ENCODE measurements around the gene CNKSR1.

The CNKSR1 gene

GRCh38 chr1:26154750-26155149 is 22.5 kb upstream of the CNKSR1 start:
- Histone ChIP-seq H3K4me2 (ENCODE audit: low read depth, low read length) (no peak overlapping the region), H3K9me3 (replicated peaks; ENCODE audit: insufficient read depth, low read length) (no peaks in the 10 kb centered on the region), H2AFZ (ENCODE audit: low read length) (no peak overlapping the region), H3K9me2 (replicated peaks; ENCODE audit: insufficient read depth, low read length) (no peaks in the 10 kb centered on the region), H3K27ac (ENCODE audit: low read length) (no peak overlapping the region), H3F3A (ENCODE audit: insufficient read depth, low read length) (no peaks in the 10 kb centered on the region), H3K79me2 (ENCODE audit: low read length) (no peaks in the 10 kb centered on the region), H4K20me1 (ENCODE audit: insufficient read depth, low read length) (no peaks in the 10 kb centered on the region), H3K4me1 (ENCODE audit: low read length) (no peaks in the 10 kb centered on the region), H3K9ac (ENCODE audit: low read length) (no peak overlapping the region), H3K27me3 (replicated peaks; ENCODE audit: insufficient read depth, low read length) (no peaks in the 10 kb centered on the region; the same call in 1 of the 2 replicates), H3K36me3 (replicated peaks; ENCODE audit: insufficient read depth, low read length) (no peaks in the 10 kb centered on the region), H3K4me3 (ENCODE audit: low read length) (no peak overlapping the region)
- TF ChIP-seq CTCF (IDR thresholded peaks at IDR 0.05; ENCODE audit: low read length) (no peak), EZH2 (optimal IDR thresholded peaks at IDR 0.05; ENCODE audit: low read depth, low read length) (no peak), EZH2phosphoT487 (IDR thresholded peaks at IDR 0.05; ENCODE audit: low read length) (no peak)
- no peak for DNase-seq

DNA sequence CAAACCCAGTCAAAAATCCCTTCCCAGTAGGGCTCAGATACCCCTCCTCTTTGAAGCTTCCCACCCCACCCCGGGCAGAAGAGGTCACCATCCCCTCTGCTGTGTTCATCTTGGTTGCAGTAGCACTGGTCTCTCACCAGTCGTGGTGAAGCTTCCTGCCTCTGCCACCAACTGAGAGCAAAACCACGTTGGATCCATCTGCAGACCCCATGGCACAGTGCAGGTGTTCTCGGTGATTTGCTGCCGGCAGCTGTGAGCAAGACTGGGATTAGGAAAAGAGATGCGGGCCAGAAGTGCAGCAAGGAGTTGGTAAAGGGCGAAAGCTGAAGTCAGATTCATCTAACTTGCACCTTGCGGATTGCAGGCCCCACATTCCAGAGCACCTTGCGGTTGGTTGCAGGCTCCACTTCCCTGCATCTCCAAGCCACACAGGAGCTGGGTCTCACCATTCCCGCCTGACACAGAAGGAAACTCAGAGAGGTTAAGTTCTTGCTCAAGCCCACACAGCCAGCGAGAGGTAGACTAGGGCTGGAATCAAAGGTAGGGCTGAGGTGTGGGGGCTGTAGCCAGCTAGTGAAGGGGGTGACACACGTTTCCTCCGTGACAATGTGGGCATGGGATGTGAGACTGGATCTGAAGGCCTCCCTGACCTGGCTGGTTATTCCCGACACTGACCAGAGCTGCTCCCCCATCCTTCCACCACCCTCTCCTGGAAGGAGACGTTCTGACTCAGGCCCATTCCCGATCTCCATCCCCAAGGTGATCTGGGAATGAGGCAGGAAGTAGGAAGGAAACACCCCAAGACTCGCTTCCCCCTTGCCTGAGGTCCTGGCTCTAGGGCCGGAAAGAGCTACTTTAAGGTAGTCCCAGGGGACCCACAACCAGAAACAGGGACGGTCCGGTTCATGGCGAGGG is 21.7 kb upstream of the CNKSR1 start:
- no peak overlapping the region for H3K9ac ChIP-seq (ENCODE audit: low read length)
- no peaks in the 10 kb centered on the region for H3K9me2 ChIP-seq (replicated peaks; ENCODE audit: insufficient read depth, low read length)
- H3K27ac ChIP-seq (ENCODE audit: low read length), result no peak overlapping the region
- H3K27me3 ChIP-seq (replicated peaks; ENCODE audit: insufficient read depth, low read length), result no peaks in the 10 kb centered on the region; the same call in 1 of the 2 replicates
- H3K9me3 ChIP-seq (replicated peaks; ENCODE audit: insufficient read depth, low read length), result no peaks in the 10 kb centered on the region
- DNase-seq, result no peak
- H3K36me3 ChIP-seq (replicated peaks; ENCODE audit: insufficient read depth, low read length), result no peaks in the 10 kb centered on the region
- H2AFZ ChIP-seq (ENCODE audit: low read length), result no peak overlapping the region
- H3K4me3 ChIP-seq (ENCODE audit: low read length), result no peak overlapping the region
- H3K4me2 ChIP-seq (ENCODE audit: low read depth, low read length), result no peak overlapping the region
- no peaks in the 10 kb centered on the region for H3K79me2 ChIP-seq (ENCODE audit: low read length)
- no peaks in the 10 kb centered on the region for H3F3A ChIP-seq (ENCODE audit: insufficient read depth, low read length)
- no peaks in the 10 kb centered on the region for H4K20me1 ChIP-seq (ENCODE audit: insufficient read depth, low read length)
- H3K4me1 ChIP-seq (ENCODE audit: low read length), result no peaks in the 10 kb centered on the region
- TF ChIP-seq EZH2 (optimal IDR thresholded peaks at IDR 0.05; ENCODE audit: low read depth, low read length) (no peak), CTCF (IDR thresholded peaks at IDR 0.05; ENCODE audit: low read length) (no peak), EZH2phosphoT487 (IDR thresholded peaks at IDR 0.05; ENCODE audit: low read length) (no peak)

DNA sequence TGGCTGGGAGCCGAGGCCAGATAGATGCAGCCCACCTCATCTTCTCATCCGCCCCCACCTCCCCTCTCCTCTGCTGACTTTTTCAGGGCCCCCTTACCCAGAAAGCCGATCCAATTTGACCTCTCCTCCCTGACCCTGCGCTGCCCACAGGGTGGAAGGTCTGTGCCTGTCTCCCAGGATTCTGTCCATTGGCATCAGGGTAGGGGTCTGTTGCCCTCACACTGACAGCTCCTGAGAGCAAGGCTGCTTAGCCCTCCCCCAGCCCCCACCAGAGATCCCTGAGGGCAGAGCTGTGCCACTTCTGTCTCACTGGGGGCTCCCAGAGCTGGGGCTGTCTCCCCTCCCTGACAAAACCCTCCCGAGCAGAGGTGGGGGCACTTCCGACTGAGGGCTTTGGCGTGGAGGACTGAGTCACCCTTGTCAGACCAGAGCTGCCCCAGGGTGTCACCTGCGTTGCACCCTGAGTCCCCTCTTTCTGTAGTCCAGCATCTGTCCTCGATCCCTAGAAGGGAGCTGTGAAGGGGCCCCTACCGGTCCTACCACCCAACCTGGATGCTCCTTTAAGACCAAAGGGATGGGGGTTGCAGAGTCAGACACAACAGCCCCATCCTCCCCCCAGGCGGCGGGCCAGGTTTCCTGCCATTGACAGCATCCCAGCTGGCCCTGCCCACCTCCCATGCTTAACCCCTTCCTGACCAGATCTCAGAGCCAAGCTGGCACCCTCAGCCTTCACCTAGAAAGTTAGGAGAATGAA is 20.8 kb upstream of the CNKSR1 start:
- H3K9me3 ChIP-seq (replicated peaks; ENCODE audit: insufficient read depth, low read length), result no peaks in the 10 kb centered on the region
- no peaks in the 10 kb centered on the region for H3K36me3 ChIP-seq (replicated peaks; ENCODE audit: insufficient read depth, low read length)
- no peak overlapping the region for H3K9ac ChIP-seq (ENCODE audit: low read length)
- no peaks in the 10 kb centered on the region for H4K20me1 ChIP-seq (ENCODE audit: insufficient read depth, low read length)
- no peak overlapping the region for H3K4me2 ChIP-seq (ENCODE audit: low read depth, low read length)
- no peak for DNase-seq
- H2AFZ ChIP-seq (ENCODE audit: low read length), result no peak overlapping the region
- H3K27ac ChIP-seq (ENCODE audit: low read length), result no peak overlapping the region
- H3K9me2 ChIP-seq (replicated peaks; ENCODE audit: insufficient read depth, low read length), result no peaks in the 10 kb centered on the region
- peaks cover 5% of the 10 kb centered on the region; the same call in 1 of the 2 replicates for H3K4me1 ChIP-seq (ENCODE audit: low read length)
- H3K4me3 ChIP-seq (ENCODE audit: low read length), result no peak overlapping the region
- H3K27me3 ChIP-seq (replicated peaks; ENCODE audit: insufficient read depth, low read length), result peaks cover 8% of the 10 kb centered on the region
- H3F3A ChIP-seq (ENCODE audit: insufficient read depth, low read length), result no peaks in the 10 kb centered on the region
- TF ChIP-seq EZH2phosphoT487 (IDR thresholded peaks at IDR 0.05; ENCODE audit: low read length) (no peak), CTCF (IDR thresholded peaks at IDR 0.05; ENCODE audit: low read length) (no peak), EZH2 (optimal IDR thresholded peaks at IDR 0.05; ENCODE audit: low read depth, low read length) (no peak)
- H3K79me2 ChIP-seq (ENCODE audit: low read length), result no peaks in the 10 kb centered on the region
